Measurements from ENCODE around the gene RYR2.

The RYR2 gene

GRCh38 chr1:237164406-237165352 is 122.7 kb downstream of the RYR2 start:
- no peak for TF ChIP-seq TAF1 (IDR thresholded peaks at IDR 0.05; ENCODE audit: borderline replicate concordance, low read depth, low read length)
- TF ChIP-seq POLR2AphosphoS5 (IDR thresholded peaks at IDR 0.05; ENCODE audit: low read depth, low read length) = no peak
- TF ChIP-seq POLR2A (IDR thresholded peaks at IDR 0.05; ENCODE audit: low read depth, low read length) = no peak
- FAIRE-seq = no peak
- no peak for DNase-seq (ENCODE audit: insufficient read length)

- FAIRE-seq (no peak), DNase-seq (ENCODE audit: insufficient read length) (no peak)
Observed at GRCh38 chr1:237166086-237166485, 124.1 kb downstream of the RYR2 start.

GRCh38 chr1:237166593-237167101 is 124.7 kb downstream of the RYR2 start:
- DNase-seq (ENCODE audit: insufficient read length) (no peak), FAIRE-seq (no peak)
- TF ChIP-seq POLR2AphosphoS5 (IDR thresholded peaks at IDR 0.05; ENCODE audit: low read depth, low read length) = no peak
- no peak for TF ChIP-seq POLR2A (IDR thresholded peaks at IDR 0.05; ENCODE audit: low read depth, low read length)
- TF ChIP-seq TAF1 (IDR thresholded peaks at IDR 0.05; ENCODE audit: borderline replicate concordance, low read depth, low read length) = no peak

More at GRCh38 chr1:237166086-237166485, 124.1 kb downstream of the RYR2 start:
- TF ChIP-seq TAF1 (IDR thresholded peaks at IDR 0.05; ENCODE audit: borderline replicate concordance, low read depth, low read length) (no peak), POLR2AphosphoS5 (IDR thresholded peaks at IDR 0.05; ENCODE audit: low read depth, low read length) (no peak), POLR2A (IDR thresholded peaks at IDR 0.05; ENCODE audit: low read depth, low read length) (no peak)

- FAIRE-seq (no peak), DNase-seq (ENCODE audit: insufficient read length) (no peak)
- TF ChIP-seq POLR2AphosphoS5 (IDR thresholded peaks at IDR 0.05; ENCODE audit: low read depth, low read length) = no peak
- no peak for TF ChIP-seq TAF1 (IDR thresholded peaks at IDR 0.05; ENCODE audit: borderline replicate concordance, low read depth, low read length)
- no peak for TF ChIP-seq POLR2A (IDR thresholded peaks at IDR 0.05; ENCODE audit: low read depth, low read length)
Observed at GRCh38 chr1:237170149-237170548, 128.2 kb downstream of the RYR2 start.

- TF ChIP-seq POLR2A (IDR thresholded peaks at IDR 0.05; ENCODE audit: low read depth, low read length) (no peak), TAF1 (IDR thresholded peaks at IDR 0.05; ENCODE audit: borderline replicate concordance, low read depth, low read length) (no peak), POLR2AphosphoS5 (IDR thresholded peaks at IDR 0.05; ENCODE audit: low read depth, low read length) (no peak)
- FAIRE-seq (no peak), DNase-seq (ENCODE audit: insufficient read length) (no peak)
Observed at GRCh38 chr1:237171454-237172117, 129.6 kb downstream of the RYR2 start.

- FAIRE-seq = no peak
- DNase-seq (ENCODE audit: insufficient read length) = no peak
- TF ChIP-seq POLR2AphosphoS5 (IDR thresholded peaks at IDR 0.05; ENCODE audit: low read depth, low read length) (no peak), TAF1 (IDR thresholded peaks at IDR 0.05; ENCODE audit: borderline replicate concordance, low read depth, low read length) (no peak), POLR2A (IDR thresholded peaks at IDR 0.05; ENCODE audit: low read depth, low read length) (no peak)
Observed at GRCh38 chr1:237172118-237172485, 130.1 kb downstream of the RYR2 start.

GRCh38 chr1:237179503-237179902 is 137.5 kb downstream of the RYR2 start:
- TF ChIP-seq POLR2AphosphoS5 (IDR thresholded peaks at IDR 0.05; ENCODE audit: low read depth, low read length) (no peak), TAF1 (IDR thresholded peaks at IDR 0.05; ENCODE audit: borderline replicate concordance, low read depth, low read length) (no peak), POLR2A (IDR thresholded peaks at IDR 0.05; ENCODE audit: low read depth, low read length) (no peak)
- no peak for FAIRE-seq
- DNase-seq (ENCODE audit: insufficient read length) = no peak

- DNase-seq (ENCODE audit: insufficient read length) (no peak), FAIRE-seq (no peak)
- no peak for TF ChIP-seq POLR2A (IDR thresholded peaks at IDR 0.05; ENCODE audit: low read depth, low read length)
- TF ChIP-seq TAF1 (IDR thresholded peaks at IDR 0.05; ENCODE audit: borderline replicate concordance, low read depth, low read length) = no peak
- no peak for TF ChIP-seq POLR2AphosphoS5 (IDR thresholded peaks at IDR 0.05; ENCODE audit: low read depth, low read length)
Observed at GRCh38 chr1:237180256-237180655, 138.3 kb downstream of the RYR2 start.

- no peak for TF ChIP-seq TAF1 (IDR thresholded peaks at IDR 0.05; ENCODE audit: borderline replicate concordance, low read depth, low read length)
- TF ChIP-seq POLR2AphosphoS5 (IDR thresholded peaks at IDR 0.05; ENCODE audit: low read depth, low read length) = no peak
- TF ChIP-seq POLR2A (IDR thresholded peaks at IDR 0.05; ENCODE audit: low read depth, low read length) = no peak
- FAIRE-seq (no peak), DNase-seq (ENCODE audit: insufficient read length) (no peak)
Observed at GRCh38 chr1:237181743-237182317, 139.8 kb downstream of the RYR2 start.

- FAIRE-seq (no peak), DNase-seq (ENCODE audit: insufficient read length) (no peak)
- no peak for TF ChIP-seq POLR2A (IDR thresholded peaks at IDR 0.05; ENCODE audit: low read depth, low read length)
- TF ChIP-seq POLR2AphosphoS5 (IDR thresholded peaks at IDR 0.05; ENCODE audit: low read depth, low read length) = no peak
- TF ChIP-seq TAF1 (IDR thresholded peaks at IDR 0.05; ENCODE audit: borderline replicate concordance, low read depth, low read length) = no peak
Observed at GRCh38 chr1:237183963-237184540, 142.1 kb downstream of the RYR2 start.

- no peak for TF ChIP-seq POLR2AphosphoS5 (IDR thresholded peaks at IDR 0.05; ENCODE audit: low read depth, low read length)
- no peak for TF ChIP-seq POLR2A (IDR thresholded peaks at IDR 0.05; ENCODE audit: low read depth, low read length)
- no peak for TF ChIP-seq TAF1 (IDR thresholded peaks at IDR 0.05; ENCODE audit: borderline replicate concordance, low read depth, low read length)
- DNase-seq (ENCODE audit: insufficient read length) (no peak), FAIRE-seq (no peak)
Observed at GRCh38 chr1:237186675-237187074, 144.7 kb downstream of the RYR2 start.
